Measurements from ENCODE around the gene STRN.
"Not testable (repeated sequence)": the region's sequence is repeated elsewhere in the genome, so short reads cannot be mapped to it uniquely, and the experiment has no call there.

STRN gene

DNA sequence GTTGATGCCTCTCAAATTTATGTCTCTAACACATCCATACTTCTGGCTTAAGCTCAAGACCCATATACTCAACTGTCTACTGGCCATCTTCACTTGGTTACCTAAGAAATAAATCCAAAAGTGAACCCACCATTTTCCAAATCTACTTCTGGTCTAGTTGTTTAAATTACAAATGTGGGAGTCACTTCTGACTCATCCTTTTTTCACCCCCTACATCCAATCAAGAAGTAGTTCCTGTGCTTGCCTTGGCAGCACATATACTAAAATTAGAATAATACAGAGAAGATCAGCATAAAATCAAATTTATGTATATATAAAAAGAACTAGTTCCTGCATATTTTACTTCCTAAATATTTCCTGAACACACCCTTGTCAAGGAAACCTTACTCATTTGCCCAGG lies 53.6 kb downstream of the STRN start:
- DNase-seq (ENCODE audit: low spot score): no peak

DNA sequence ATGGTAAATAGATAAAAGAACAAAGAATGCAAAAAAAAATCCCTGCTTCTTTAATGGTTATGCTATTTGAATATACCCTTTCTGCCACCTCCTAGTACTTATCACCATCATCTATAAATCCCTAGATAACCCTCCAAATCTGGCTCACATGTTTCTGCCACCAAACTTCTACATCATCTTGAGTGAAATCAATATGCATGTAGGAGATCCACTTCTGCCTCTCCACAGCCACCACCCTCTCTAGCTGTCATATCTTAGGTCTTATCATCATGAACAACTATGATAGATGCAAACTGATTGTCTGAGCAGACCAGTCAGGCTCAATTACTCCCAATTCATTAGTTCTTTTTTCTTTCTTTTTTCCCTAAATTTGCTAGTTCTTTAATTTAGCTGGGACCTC lies 55.3 kb downstream of the STRN start:
- DNase-seq (ENCODE audit: low spot score): no peak

DNA sequence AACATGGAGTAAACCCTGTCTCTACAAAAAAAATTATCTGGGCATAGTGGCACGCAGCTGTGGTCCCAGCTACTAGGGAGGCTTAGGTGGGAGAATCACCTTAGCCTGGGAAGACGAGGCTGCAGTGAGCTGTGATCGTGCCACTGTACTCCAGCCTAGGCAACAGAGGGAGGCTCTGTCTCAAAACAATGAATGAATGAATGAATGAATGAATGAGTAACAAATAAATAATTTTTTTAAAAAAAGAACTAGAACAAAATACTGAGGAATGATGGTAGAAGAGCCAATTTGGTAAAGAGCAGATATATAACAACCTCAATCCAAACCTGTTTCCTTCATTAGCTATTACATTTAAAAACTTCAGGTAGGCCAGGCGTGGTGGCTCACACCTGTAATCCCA lies 60.1 kb downstream of the STRN start:
- no peak for DNase-seq (ENCODE audit: low spot score)

DNA sequence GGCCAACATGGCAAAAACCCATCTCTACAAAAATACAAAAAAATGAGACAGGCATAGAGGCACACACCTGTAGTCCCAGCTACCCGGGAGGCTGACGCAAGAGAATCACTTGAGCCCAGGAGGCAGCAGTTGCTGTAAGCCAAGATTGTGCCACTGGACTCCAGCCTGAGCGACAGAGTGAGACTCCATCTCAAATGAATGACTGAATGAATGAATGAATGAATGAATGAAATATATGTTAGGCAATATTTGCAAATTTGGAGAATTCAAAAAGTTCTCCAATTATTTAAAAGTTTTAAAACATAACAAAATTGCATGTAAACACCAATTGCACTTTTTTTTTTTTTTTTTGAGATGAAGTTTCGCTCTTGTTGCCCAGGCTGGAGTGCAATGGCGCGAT lies 61.7 kb downstream of the STRN start:
- no peak for DNase-seq (ENCODE audit: low spot score)

DNA sequence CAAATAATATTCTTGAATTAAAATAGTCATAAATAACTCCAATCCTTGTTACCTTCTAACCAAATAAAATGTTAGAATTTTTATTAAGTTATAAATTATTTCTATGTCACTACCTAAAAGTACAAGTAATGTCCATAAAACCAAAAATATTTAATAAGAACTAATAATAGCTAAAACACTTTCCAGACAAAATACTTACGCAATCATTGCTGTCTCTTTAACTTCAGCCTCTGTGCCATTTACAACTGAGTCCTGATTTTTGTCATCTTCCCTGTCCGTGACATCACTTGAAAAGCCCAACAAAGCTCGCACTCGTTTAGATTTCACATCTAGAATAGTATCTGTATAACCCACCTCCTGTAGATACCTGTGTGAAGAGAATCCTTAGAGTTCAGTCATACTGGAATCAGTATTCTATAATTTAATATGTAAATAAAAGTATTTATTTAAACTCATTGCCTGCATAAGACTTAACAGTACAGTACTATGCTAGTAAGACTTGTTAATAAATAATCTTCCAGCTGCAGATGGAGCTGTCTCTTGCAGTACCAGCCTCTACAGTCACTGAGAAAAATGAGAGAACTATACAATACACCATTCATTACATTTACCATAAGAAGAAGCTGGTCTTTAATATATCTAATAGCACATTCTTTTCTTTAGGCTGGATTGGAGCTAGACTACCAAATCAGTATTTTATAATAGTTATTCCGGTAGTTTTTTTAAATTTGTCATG lies 63.8 kb downstream of the STRN start:
- no peak for DNase-seq (ENCODE audit: low spot score)

GRCh38 chr2:36892805-36893204 lies 73.5 kb downstream of the STRN start:
- no peak for DNase-seq (ENCODE audit: low spot score)

GRCh38 chr2:36889795-36890194 lies 76.5 kb downstream of the STRN start:
- no peak for DNase-seq (ENCODE audit: low spot score)

DNA sequence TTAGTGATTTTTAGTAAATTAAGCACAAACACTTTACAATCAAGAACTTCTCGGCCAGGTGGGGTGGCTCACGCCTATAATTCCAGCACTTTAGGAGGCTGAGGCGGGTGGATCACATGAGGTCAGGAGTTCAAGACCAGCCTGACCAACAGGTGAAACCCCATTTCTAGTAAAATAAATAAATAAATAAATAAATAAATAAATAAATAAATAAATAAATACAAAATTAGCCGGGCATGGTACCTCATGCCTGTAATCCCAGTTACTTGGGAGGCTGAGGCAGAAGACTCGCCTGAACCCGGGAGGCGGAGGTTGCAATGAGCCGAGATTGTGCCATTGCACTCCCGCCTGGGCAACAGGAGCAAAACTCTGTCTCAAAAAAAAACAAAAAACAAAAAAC lies 79.2 kb downstream of the STRN start:
- DNase-seq (ENCODE audit: low spot score): not testable (repeated sequence)

DNA sequence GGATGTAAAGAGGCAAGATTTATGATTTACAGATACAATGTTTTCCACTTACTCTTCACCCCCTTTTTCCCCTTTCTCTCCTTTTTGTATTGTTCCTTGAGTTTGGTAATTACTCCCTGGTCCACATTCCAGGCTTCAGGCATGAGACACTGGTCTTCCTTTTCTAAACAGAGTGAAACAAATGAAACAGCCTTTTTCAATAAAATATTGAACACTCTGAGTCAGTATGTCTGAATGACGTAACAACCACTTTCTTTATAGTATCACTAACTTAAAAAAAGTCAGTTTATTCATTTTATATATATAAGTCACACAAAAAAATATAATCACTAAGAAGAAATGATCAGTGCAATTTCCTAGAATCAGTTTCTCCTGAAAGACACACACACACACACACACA lies 79.7 kb downstream of the STRN start:
- no peak for DNase-seq (ENCODE audit: low spot score)

DNA sequence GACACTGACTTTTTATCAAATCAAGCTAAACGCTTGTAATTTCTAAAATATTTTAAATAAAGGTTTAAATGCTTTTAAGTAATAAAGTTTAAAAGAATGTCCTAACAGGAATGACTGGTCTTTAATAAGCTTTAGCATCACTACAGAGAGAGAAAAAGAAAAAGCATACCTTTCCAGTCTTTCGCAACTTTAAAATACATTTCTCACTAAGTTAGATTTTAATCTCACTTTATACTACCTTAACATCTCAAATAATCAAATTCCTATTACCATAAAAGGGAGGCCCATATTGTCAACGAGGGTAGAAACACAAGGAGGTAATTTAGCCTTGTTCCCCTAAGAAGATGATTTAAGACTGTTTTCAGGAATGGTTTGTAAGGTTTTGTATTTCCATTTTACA lies 80.7 kb downstream of the STRN start:
- no peak for DNase-seq (ENCODE audit: low spot score)

DNA sequence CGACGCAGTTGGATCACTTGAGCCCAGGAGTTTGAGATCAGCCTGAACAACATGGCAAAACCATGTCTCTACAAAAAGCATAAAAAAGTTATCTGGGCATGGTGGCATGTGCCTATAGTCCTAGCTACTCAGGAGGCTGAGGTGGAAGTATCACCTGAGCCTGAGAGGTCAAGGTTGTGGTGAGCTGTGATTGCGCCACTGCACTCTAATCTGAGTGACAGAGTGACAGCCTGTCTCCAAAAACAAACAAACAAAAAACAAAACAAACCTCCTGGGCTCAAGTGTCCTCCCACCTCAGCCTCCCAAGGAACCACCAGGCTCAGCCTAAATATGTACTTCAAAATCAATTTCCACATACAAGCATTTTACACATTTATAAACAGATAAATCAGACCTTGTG lies 83.8 kb downstream of the STRN start:
- no peak for DNase-seq (ENCODE audit: low spot score)

GRCh38 chr2:36881816-36882215 lies 84.5 kb downstream of the STRN start:
- no peak for DNase-seq (ENCODE audit: low spot score)

DNA sequence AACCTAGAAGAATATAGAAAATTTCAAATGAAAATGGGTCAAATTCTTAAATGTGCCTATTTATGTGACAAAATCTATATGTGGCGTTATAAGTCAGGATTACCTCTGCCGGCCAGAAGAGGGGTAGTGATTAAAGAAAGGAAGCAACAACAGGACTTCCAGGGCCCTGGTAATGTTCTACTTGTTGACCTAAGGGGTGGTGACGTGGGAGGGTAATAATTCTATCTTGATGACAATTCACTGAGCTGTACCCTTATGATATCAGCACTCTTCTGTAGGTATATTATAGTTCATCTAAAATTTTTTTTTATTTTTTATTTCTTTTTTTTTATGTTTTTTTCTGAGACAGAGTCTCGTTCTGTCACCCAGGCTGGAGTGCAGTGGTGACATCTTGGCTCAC lies 87.9 kb downstream of the STRN start:
- DNase-seq (ENCODE audit: low spot score): no peak

DNA sequence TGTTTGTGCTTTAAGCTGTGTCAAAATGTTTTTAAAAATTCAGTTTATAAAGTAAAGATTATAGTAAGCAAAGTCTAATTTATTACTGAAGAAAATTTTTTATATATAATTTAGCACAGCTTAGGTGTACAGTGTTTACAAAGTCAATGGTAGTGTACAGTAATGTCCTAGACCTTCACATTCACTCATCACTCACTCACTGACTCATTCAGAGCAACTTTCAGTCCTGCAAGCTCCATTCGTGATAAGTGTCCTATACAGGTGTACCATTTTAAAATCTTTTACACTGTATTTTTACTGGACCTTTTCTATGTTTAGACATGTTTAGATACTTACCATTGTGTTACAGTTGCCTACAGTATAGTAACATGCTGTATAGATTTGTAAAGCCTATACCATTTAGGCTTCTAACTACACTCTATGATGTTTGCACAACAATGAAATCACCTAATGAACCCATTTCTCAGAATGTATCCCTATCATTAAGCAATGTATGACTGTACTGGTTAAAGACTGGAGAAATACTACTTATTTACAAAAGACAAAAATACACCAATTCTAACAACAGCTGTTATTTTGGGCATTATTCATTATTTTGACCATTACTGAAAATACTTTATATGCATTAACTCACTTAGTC lies 95.1 kb downstream of the STRN start:
- no peak for DNase-seq (ENCODE audit: low spot score)

DNA sequence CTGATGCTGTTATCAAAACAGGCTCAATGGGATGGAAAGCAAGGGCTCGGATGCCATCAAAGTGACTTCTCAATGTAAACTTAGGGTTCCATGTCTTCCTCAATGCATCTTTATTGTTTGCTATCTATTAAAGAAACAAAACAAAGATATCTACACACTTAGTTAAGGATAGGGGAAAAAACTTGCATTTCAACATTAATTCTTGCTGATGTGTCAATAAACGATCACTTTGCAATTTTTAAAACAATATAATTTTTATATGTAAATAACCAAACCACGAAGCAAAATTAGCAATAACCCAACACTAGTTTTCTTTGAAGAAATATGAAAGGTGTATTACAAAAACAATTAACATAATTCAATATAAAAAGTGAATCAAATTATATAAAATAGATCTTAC lies 96.7 kb downstream of the STRN start:
- DNase-seq (ENCODE audit: low spot score): no peak

DNA sequence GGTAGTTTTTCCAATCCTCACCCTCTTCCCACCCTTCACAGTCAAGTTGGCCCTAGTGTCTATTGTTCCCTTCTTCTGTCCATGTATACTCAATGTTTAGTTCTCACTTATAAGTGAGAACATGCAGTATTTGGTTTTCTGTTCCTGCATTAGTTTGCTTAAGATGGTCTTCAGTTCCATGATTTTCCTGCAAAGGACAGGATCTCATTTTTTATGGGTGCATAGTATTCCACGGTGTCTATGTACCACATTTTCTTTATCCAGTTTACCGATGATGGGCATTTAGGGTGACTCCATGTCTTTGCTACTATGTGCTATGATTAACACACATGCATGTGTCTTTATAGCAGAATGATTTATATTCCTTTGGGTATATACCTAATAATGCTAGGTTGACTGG lies 104.4 kb downstream of the STRN start:
- no peak for DNase-seq (ENCODE audit: low spot score)

GRCh38 chr2:36859366-36859792 lies 107.0 kb downstream of the STRN start:
- no peak for DNase-seq (ENCODE audit: low spot score)

- DNase-seq (ENCODE audit: low spot score): no peak
These were observed 107.6 kb downstream of the STRN start for GRCh38 chr2:36858551-36859365.

GRCh38 chr2:36857713-36858112 lies 108.6 kb downstream of the STRN start:
- no peak for DNase-seq (ENCODE audit: low spot score)

DNA sequence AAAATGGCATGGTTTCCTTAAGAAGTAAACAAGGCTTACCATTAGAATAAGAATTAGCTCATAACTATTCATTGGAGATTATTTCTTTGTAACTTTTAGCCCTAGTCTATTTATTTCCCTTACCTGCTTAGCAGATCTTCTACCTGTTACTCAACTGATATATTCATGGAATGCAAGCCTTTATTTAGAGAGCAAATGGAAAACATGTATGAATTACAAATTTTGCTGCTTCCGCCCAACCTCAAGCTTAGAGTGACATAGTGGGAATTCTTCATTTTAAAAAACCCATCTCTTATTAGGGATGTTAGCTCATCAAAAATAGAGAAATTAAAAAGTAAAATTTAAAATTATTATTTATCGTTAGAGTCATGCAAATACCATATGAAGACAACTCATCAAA lies 110.9 kb downstream of the STRN start:
- no peak for DNase-seq (ENCODE audit: low spot score)

- no peak for DNase-seq (ENCODE audit: low spot score)
These were observed 112.1 kb downstream of the STRN start for GRCh38 chr2:36854241-36854640.

GRCh38 chr2:36849265-36849664 lies 117.1 kb downstream of the STRN start:
- no peak for DNase-seq (ENCODE audit: low spot score)

DNA sequence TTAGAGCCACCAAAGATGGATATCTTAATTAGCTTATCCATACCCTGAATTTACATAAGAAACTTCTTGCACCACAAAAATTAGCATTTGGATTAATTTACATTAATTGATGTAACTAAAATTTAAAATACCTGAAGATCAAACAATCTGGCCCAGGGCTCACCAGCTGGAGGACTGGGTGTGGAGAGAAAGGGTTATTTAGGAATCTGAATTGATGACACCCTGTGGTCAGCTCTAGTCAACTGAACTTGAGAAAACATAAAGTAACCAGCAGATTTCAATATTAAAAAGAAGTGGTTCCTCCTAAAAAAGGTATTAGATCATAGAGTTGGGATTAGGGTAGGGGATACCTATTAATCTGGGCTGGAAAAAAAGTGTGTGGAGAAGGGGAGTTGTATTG lies 122.5 kb downstream of the STRN start:
- no peak for DNase-seq (ENCODE audit: low spot score)

Measured in SK-N-DZ (cell line).